ENCODE results near the gene TRAF3.

Gene TRAF3

GRCh38 chr14:102878970-102879460, 101.8 kb downstream of the TRAF3 start:
- TF ChIP-seq SIN3A (IDR thresholded peaks at IDR 0.05; ENCODE audit: borderline replicate concordance, insufficient read depth, low read length) (no peak), FOXP2 (optimal IDR thresholded peaks at IDR 0.05; ENCODE audit: borderline replicate concordance, extremely low read depth, extremely low read length, insufficient read depth) (no peak), REST (IDR thresholded peaks at IDR 0.05; ENCODE audit: insufficient read depth in 1 of 2, low read depth in 2 of 2, low read length in 2 of 2) (no peak), TAF1 (IDR thresholded peaks at IDR 0.05; ENCODE audit: borderline replicate concordance, insufficient read depth, low read length) (no peak), POLR2AphosphoS5 (IDR thresholded peaks at IDR 0.05; ENCODE audit: low read depth, low read length) (no peak)

- no peak for TF ChIP-seq REST (IDR thresholded peaks at IDR 0.05; ENCODE audit: insufficient read depth in 1 of 2, low read depth in 2 of 2, low read length in 2 of 2)
- no peak for TF ChIP-seq FOXP2 (optimal IDR thresholded peaks at IDR 0.05; ENCODE audit: borderline replicate concordance, extremely low read depth, extremely low read length, insufficient read depth)
- no peak for TF ChIP-seq POLR2AphosphoS5 (IDR thresholded peaks at IDR 0.05; ENCODE audit: low read depth, low read length)
- TF ChIP-seq TAF1 (IDR thresholded peaks at IDR 0.05; ENCODE audit: borderline replicate concordance, insufficient read depth, low read length): no peak
- no peak for TF ChIP-seq SIN3A (IDR thresholded peaks at IDR 0.05; ENCODE audit: borderline replicate concordance, insufficient read depth, low read length)
Observed at GRCh38 chr14:102882226-102882906, 105.1 kb downstream of the TRAF3 start.

- TF ChIP-seq TAF1 (IDR thresholded peaks at IDR 0.05; ENCODE audit: borderline replicate concordance, insufficient read depth, low read length): no peak
- no peak for TF ChIP-seq POLR2AphosphoS5 (IDR thresholded peaks at IDR 0.05; ENCODE audit: low read depth, low read length)
- no peak for TF ChIP-seq REST (IDR thresholded peaks at IDR 0.05; ENCODE audit: insufficient read depth in 1 of 2, low read depth in 2 of 2, low read length in 2 of 2)
- no peak for TF ChIP-seq SIN3A (IDR thresholded peaks at IDR 0.05; ENCODE audit: borderline replicate concordance, insufficient read depth, low read length)
- TF ChIP-seq FOXP2 (optimal IDR thresholded peaks at IDR 0.05; ENCODE audit: borderline replicate concordance, extremely low read depth, extremely low read length, insufficient read depth): no peak
Observed at GRCh38 chr14:102883089-102883541, 105.9 kb downstream of the TRAF3 start.

- TF ChIP-seq SIN3A (IDR thresholded peaks at IDR 0.05; ENCODE audit: borderline replicate concordance, insufficient read depth, low read length): no peak
- TF ChIP-seq POLR2AphosphoS5 (IDR thresholded peaks at IDR 0.05; ENCODE audit: low read depth, low read length): no peak
- TF ChIP-seq TAF1 (IDR thresholded peaks at IDR 0.05; ENCODE audit: borderline replicate concordance, insufficient read depth, low read length): no peak
- TF ChIP-seq FOXP2 (optimal IDR thresholded peaks at IDR 0.05; ENCODE audit: borderline replicate concordance, extremely low read depth, extremely low read length, insufficient read depth): no peak
- TF ChIP-seq REST (IDR thresholded peaks at IDR 0.05; ENCODE audit: insufficient read depth in 1 of 2, low read depth in 2 of 2, low read length in 2 of 2): no peak
Observed at GRCh38 chr14:102883554-102883953, 106.3 kb downstream of the TRAF3 start.
